Natural killer cell (primary cell): ENCODE results near the gene ZBED4. TPM values are rescaled to one million over a fixed set of nuclear protein-coding genes. Genes with fewer than 3 reads are reported as not detected.

Experiments
- ATAC-seq, 3 donors: fragments of 150-1000 bp in 2 of 3; fragments of 200-7000 bp in 1 of 3; cut with Tn5 transposase; 1 replicate in 1 of 3; 2 replicates in 2 of 3; pipeline ENCODE4 v1.10.0; 2021; ENCODE audit warnings: mild to moderate bottlenecking in 2 of 3, moderate library complexity in 2 of 3
- DNase-seq, 2 donors: peaks; one replicate each; pipeline versions ENCODE4 v3.0.0 to v3.0.0-alpha.2; 2013 to 2021; ENCODE audit warnings: mixed read lengths in 1 of 2
- H3K27ac ChIP-seq: one replicate; pipeline ENCODE4 v1.5.1; 2013; ENCODE audit warnings: mild to moderate bottlenecking, low read length
- H3K27me3 ChIP-seq: one replicate; pipeline ENCODE4 v1.6.1; 2013; ENCODE audit warnings: low read length; ENCODE audit not compliant: control insufficient read depth, insufficient read depth
- H3K36me3 ChIP-seq: one replicate; pipeline ENCODE4 v1.6.1; 2013; ENCODE audit warnings: low read length; ENCODE audit not compliant: control insufficient read depth, insufficient read depth
- H3K4me1 ChIP-seq: one replicate; pipeline ENCODE4 v1.6.1; 2013; ENCODE audit warnings: low read length; ENCODE audit not compliant: control insufficient read depth, insufficient read depth
- H3K4me3 ChIP-seq: one replicate; pipeline ENCODE4 v1.5.1; 2013; ENCODE audit warnings: low read length
- H3K9me3 ChIP-seq: one replicate; pipeline ENCODE4 v1.6.1; 2013; ENCODE audit warnings: low read length; ENCODE audit not compliant: control insufficient read depth, insufficient read depth
- H3K27ac Mint-ChIP-seq, 2 donors: one replicate each; pipeline ENCODE4 v1.8.0; 2022; ENCODE audit warnings: mild to moderate bottlenecking in 2 of 2, mixed read lengths in 2 of 2, moderate library complexity in 1 of 2
- H3K27me3 Mint-ChIP-seq, 2 donors: one replicate each; pipeline ENCODE4 v1.8.0; 2022; ENCODE audit warnings: low read depth in 2 of 2, mixed read lengths in 2 of 2
- H3K36me3 Mint-ChIP-seq: one replicate; pipeline ENCODE4 v1.8.0; 2022; ENCODE audit warnings: mixed read lengths
- H3K4me1 Mint-ChIP-seq, 2 donors: one replicate each; pipeline ENCODE4 v1.8.0; 2022; ENCODE audit warnings: mixed read lengths in 2 of 2
- H3K4me3 Mint-ChIP-seq: one replicate; pipeline ENCODE4 v1.8.0; 2022; ENCODE audit warnings: mild to moderate bottlenecking, moderate library complexity, mixed read lengths
- H3K9me3 Mint-ChIP-seq, 2 donors: one replicate each; pipeline ENCODE4 v1.8.0; 2022; ENCODE audit warnings: mixed read lengths in 2 of 2
- CTCF ChIP-seq: fragments of 200-600 bp; IDR thresholded peaks from one replicate; pipeline ENCODE4 v1.8.0; 2022; ENCODE audit warnings: antibody characterized with exemption
- WGBS: methylation state at CpG from one replicate; pipeline ENCODE4 v1.1.7; 2013; ENCODE audit warnings: missing lambda C conversion rate; ENCODE audit not compliant: insufficient coverage; 5-methylcytosine and 5-hydroxymethylcytosine counted together
- intact Hi-C: fragments of 100-400 bp; cut with micrococcal nuclease; formaldehyde crosslinking; loops from one replicate; pipeline ENCODE4 v1.14.2; 2022
- total RNA-seq, 4 donors: library from RNA; stranded (reverse); fragments of 120-200 nt in 1 of 4; gene quantifications; one replicate each; pipeline versions ENCODE4 v1.2.3 to v1.2.4, GENCODE V29; 2013 to 2022

ZBED4 gene
- total RNA-seq, 3 donors from 2014 or later (not counting 1 experiment from before 2014, with no cell fraction given): 21.1 to 24.5 (median 22.7) TPM

- ATAC-seq: peak; percentile 54 to 73 (median 69)
- Histone ChIP-seq H3K27me3 (no peaks in the 10 kb centered on the region), H3K9me3 (no peaks in the 10 kb centered on the region), H3K4me1 (peaks cover 45% of the 10 kb centered on the region), H3K27ac (peak overlapping the region; percentile 51), H3K36me3 (peaks cover 22% of the 10 kb centered on the region), H3K4me3 (peak overlapping the region; percentile 55)
- WGBS: 10% methylated on average over 31 of the region's 31 CpGs
- Mint-ChIP-seq H3K27ac (peak overlapping the region; percentile 83 to 88), H3K4me1 (peaks cover 32 to 36% of the 10 kb centered on the region in 2 donors), H3K36me3 (peaks cover 9% of the 10 kb centered on the region), H3K4me3 (peak overlapping the region; percentile 93), H3K27me3 (no peaks in the 10 kb centered on the region), H3K9me3 (no peaks in the 10 kb centered on the region)
- TF ChIP-seq CTCF: no peak
- intact Hi-C loops: loop anchor here (2.0 kb wide), 1 partner anchor 45 kb away; no protein-coding TSS in a partner anchor
- DNase-seq: peak; percentile 50 to 77
Observed at GRCh38 chr22:49825944-49826602, 27.6 kb upstream of the ZBED4 start.

GRCh38 chr22:49826603-49827270, 26.9 kb upstream of the ZBED4 start:
- WGBS: under 1% methylated on average over 86 of the region's 86 CpGs
- no peaks in the 10 kb centered on the region for H3K27me3 ChIP-seq
- no peaks in the 10 kb centered on the region for H3K9me3 ChIP-seq
- no peak for TF ChIP-seq CTCF
- H3K27me3 Mint-ChIP-seq: no peaks in the 10 kb centered on the region
- peaks cover 31 to 34% of the 10 kb centered on the region in 2 donors for H3K4me1 Mint-ChIP-seq
- H3K4me1 ChIP-seq: peaks cover 42% of the 10 kb centered on the region
- H3K27ac Mint-ChIP-seq: peak overlapping the region; percentile 83 to 88
- DNase-seq (peak; percentile 57 to 68), ATAC-seq (peak; percentile 43 to 57 (median 54))
- intact Hi-C loops: loop anchor here (2.0 kb wide), 1 partner anchor 44 kb away; no protein-coding TSS in a partner anchor
- peak overlapping the region; percentile 51 for H3K27ac ChIP-seq
- H3K4me3 ChIP-seq: peak overlapping the region; percentile 55
- H3K36me3 Mint-ChIP-seq: peaks cover 9% of the 10 kb centered on the region
- H3K9me3 Mint-ChIP-seq: no peaks in the 10 kb centered on the region
- peaks cover 16% of the 10 kb centered on the region for H3K36me3 ChIP-seq
- peak overlapping the region; percentile 93 for H3K4me3 Mint-ChIP-seq

- H3K4me1 Mint-ChIP-seq: peaks cover 31 to 34% of the 10 kb centered on the region in 2 donors
- no peak overlapping the region for H3K4me3 ChIP-seq
- peak; percentile 25 to 51 (median 51) for ATAC-seq
- no peaks in the 10 kb centered on the region for H3K9me3 ChIP-seq
- no peak overlapping the region for H3K27ac ChIP-seq
- TF ChIP-seq CTCF: no peak
- H3K27me3 Mint-ChIP-seq: no peaks in the 10 kb centered on the region
- H3K36me3 ChIP-seq: peaks cover 11% of the 10 kb centered on the region
- peaks cover 42% of the 10 kb centered on the region for H3K4me1 ChIP-seq
- H3K9me3 Mint-ChIP-seq: no peaks in the 10 kb centered on the region
- peak overlapping the region; percentile 93 for H3K4me3 Mint-ChIP-seq
- peak in 1 of 2 donors; percentile 47 for DNase-seq
- peaks cover 9% of the 10 kb centered on the region for H3K36me3 Mint-ChIP-seq
- intact Hi-C loops: loop anchor here (2.0 kb wide), 1 partner anchor 43 kb away; no protein-coding TSS in a partner anchor
- no peaks in the 10 kb centered on the region for H3K27me3 ChIP-seq
- WGBS: under 1% methylated on average over 110 of the region's 110 CpGs
- H3K27ac Mint-ChIP-seq: peak overlapping the region in 1 of 2 donors; percentile 88
Observed at GRCh38 chr22:49827271-49827852, 26.3 kb upstream of the ZBED4 start.
